WERI-Rb-1 (cell line): ENCODE results near the gene SLC16A11.

Source experiments
- DNase-seq: peaks from one replicate; pipeline ENCODE4 v3.0.0-alpha.2; 2020
- H3K27ac ChIP-seq: fragments of 250-450 bp; sonication (Bioruptor Pico); 2 replicates; pipeline ENCODE4 v1.5.1; 2020; ENCODE audit warnings: mild to moderate bottlenecking, moderate library complexity
- H3K27me3 ChIP-seq: fragments of 250-450 bp; sonication (Bioruptor Pico); 2 replicates; pipeline ENCODE4 v1.5.1; 2021; ENCODE audit warnings: mild to moderate bottlenecking, low read depth, moderate library complexity; ENCODE audit not compliant: insufficient read depth, severe bottlenecking
- H3K36me3 ChIP-seq: fragments of 250-450 bp; sonication (Bioruptor Pico); 2 replicates; pipeline ENCODE4 v1.5.1; 2020; ENCODE audit warnings: mild to moderate bottlenecking, moderate library complexity
- H3K4me3 ChIP-seq: 2 replicates; pipeline ENCODE4 v1.5.1; 2011; ENCODE audit warnings: low read depth, mild to moderate bottlenecking, control low read depth, low read length
- H3K9me3 ChIP-seq: fragments of 250-450 bp; sonication (Bioruptor Pico); 2 replicates; pipeline ENCODE4 v1.5.1; 2021; ENCODE audit warnings: mild to moderate bottlenecking, moderate library complexity; ENCODE audit not compliant: severe bottlenecking
- TF ChIP-seq, protein P1 (sequence below): IDR thresholded peaks from 2 replicates; pipeline ENCODE4 v1.5.1; 2011; ENCODE audit warnings: low read depth, mild to moderate bottlenecking, control low read depth, inconsistent platforms, low read length

The SLC16A11 gene

DNA sequence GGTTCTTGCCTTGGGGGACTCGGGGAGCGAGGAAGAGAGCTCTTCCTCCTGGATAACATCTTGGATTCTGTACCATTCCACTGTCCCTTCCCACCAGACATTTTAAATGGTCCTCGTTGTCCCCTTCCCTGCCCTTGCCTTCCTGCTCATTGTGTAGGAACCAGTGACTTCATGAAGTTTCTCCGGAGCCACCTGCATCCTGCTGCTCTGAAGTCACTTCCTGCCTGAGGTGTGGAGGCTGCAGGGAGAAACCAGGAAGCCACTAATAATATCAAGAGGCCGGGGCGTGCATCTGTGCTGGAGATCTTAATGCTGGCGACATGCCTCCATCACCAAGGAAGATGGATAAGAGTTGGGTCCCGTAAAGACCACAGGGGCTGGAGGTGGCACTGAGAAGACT is 14.2 kb downstream of the SLC16A11 start:
- Histone ChIP-seq H3K9me3 (no peaks in the 10 kb centered on the region), H3K27me3 (no peaks in the 10 kb centered on the region), H3K27ac (no peak overlapping the region), H3K36me3 (no peaks in the 10 kb centered on the region; the same call in 1 of the 2 replicates), H3K4me3 (no peak overlapping the region)
- TF ChIP-seq, protein P1, sequence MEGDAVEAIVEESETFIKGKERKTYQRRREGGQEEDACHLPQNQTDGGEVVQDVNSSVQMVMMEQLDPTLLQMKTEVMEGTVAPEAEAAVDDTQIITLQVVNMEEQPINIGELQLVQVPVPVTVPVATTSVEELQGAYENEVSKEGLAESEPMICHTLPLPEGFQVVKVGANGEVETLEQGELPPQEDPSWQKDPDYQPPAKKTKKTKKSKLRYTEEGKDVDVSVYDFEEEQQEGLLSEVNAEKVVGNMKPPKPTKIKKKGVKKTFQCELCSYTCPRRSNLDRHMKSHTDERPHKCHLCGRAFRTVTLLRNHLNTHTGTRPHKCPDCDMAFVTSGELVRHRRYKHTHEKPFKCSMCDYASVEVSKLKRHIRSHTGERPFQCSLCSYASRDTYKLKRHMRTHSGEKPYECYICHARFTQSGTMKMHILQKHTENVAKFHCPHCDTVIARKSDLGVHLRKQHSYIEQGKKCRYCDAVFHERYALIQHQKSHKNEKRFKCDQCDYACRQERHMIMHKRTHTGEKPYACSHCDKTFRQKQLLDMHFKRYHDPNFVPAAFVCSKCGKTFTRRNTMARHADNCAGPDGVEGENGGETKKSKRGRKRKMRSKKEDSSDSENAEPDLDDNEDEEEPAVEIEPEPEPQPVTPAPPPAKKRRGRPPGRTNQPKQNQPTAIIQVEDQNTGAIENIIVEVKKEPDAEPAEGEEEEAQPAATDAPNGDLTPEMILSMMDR, result no peak
- no peak for DNase-seq

DNA sequence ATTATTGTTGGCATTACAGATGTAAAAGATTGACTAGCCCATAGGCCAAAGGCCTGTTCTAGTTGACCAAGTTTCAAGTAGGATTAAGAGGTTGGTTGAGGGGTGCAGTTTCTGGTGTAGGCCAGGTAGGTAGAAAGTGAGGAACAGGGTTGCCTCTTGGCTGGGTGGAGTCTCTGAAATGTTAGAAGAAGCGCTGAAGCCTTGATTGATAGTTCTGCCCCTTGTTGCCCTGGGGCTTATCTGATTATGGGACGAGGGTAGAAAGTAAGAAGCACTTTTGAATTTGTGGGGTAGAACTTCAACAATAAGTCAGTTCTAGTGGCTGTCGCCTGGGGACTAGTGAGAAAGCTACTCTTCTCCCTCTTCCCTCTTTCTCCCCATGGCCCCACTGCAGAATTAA is 14.8 kb downstream of the SLC16A11 start:
- no peaks in the 10 kb centered on the region; the same call in 1 of the 2 replicates for H3K36me3 ChIP-seq
- TF ChIP-seq, protein P1, result no peak
- DNase-seq, result no peak
- H3K27ac ChIP-seq, result no peak overlapping the region
- H3K27me3 ChIP-seq, result no peaks in the 10 kb centered on the region
- no peak overlapping the region for H3K4me3 ChIP-seq
- H3K9me3 ChIP-seq, result no peaks in the 10 kb centered on the region

DNA sequence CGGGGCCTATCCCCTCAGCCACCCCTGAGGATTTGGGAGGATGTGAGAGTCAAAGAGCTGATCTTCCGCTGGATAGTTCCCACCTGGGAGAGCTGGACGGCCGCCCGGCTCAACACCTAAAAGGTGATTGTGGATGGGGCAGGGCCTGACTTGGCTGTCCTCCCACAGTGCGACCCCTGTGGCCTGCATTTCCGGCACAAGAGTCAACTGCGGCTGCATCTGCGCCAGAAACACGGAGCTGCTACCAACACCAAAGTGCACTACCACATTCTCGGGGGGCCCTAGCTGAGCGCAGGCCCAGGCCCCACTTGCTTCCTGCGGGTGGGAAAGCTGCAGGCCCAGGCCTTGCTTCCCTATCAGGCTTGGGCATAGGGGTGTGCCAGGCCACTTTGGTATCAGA is 16.6 kb downstream of the SLC16A11 start:
- H3K9me3 ChIP-seq, result no peaks in the 10 kb centered on the region
- TF ChIP-seq, protein P1, result no peak
- no peak overlapping the region for H3K27ac ChIP-seq
- no peak for DNase-seq
- no peaks in the 10 kb centered on the region for H3K27me3 ChIP-seq
- no peaks in the 10 kb centered on the region; the same call in 1 of the 2 replicates for H3K36me3 ChIP-seq
- H3K4me3 ChIP-seq, result no peak overlapping the region

DNA sequence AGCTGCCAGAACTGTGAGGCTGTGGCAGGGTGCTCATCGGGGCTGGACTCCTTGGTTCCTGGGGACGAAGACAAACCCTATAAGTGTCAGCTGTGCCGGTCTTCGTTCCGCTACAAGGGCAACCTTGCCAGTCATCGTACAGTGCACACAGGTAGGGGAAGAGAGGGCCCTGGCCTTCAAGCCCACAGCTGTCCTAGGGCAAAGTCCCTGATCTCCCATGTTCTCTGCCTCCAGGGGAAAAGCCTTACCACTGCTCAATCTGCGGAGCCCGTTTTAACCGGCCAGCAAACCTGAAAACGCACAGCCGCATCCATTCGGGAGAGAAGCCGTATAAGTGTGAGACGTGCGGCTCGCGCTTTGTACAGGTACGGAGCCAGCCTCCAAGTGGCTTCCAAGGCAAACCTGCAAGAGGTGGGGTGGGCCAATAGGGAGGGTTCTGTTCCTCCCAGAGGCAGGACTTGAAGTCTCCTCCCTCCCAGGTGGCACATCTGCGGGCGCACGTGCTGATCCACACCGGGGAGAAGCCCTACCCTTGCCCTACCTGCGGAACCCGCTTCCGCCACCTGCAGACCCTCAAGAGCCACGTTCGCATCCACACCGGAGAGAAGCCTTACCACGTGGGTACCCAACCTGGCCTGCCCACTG is 17.3 kb downstream of the SLC16A11 start:
- Histone ChIP-seq H3K27me3 (no peaks in the 10 kb centered on the region), H3K27ac (no peak overlapping the region), H3K9me3 (no peaks in the 10 kb centered on the region), H3K4me3 (no peak overlapping the region), H3K36me3 (no peaks in the 10 kb centered on the region; the same call in 1 of the 2 replicates)
- DNase-seq, result no peak
- TF ChIP-seq, protein P1, result no peak

- Histone ChIP-seq H3K27ac (no peak overlapping the region), H3K9me3 (no peaks in the 10 kb centered on the region), H3K36me3 (no peaks in the 10 kb centered on the region; the same call in 1 of the 2 replicates), H3K27me3 (no peaks in the 10 kb centered on the region), H3K4me3 (no peak overlapping the region)
- TF ChIP-seq, protein P1, result no peak
- DNase-seq, result no peak
Observed at GRCh38 chr17:7025245-7025644, 18.6 kb downstream of the SLC16A11 start.

- no peak for DNase-seq
- no peak overlapping the region for H3K4me3 ChIP-seq
- H3K36me3 ChIP-seq, result no peaks in the 10 kb centered on the region; the same call in 1 of the 2 replicates
- no peaks in the 10 kb centered on the region for H3K27me3 ChIP-seq
- TF ChIP-seq, protein P1, result no peak
- no peaks in the 10 kb centered on the region for H3K9me3 ChIP-seq
- no peak overlapping the region for H3K27ac ChIP-seq
Observed at GRCh38 chr17:7024402-7024785, 19.5 kb downstream of the SLC16A11 start.
